GM19035 (cell line): ENCODE results near the gene ATP13A3.
"Not testable (repeated sequence)": the region's sequence is repeated elsewhere in the genome, so short reads cannot be mapped to it uniquely, and the experiment has no call there.

ENCODE experiments used
- ATAC-seq: cut with Tn5 transposase; IDR thresholded peaks from one replicate; pipeline ENCODE4 v1.9.1; 2021; ENCODE audit not compliant: unreplicated experiment

The ATP13A3 gene

DNA sequence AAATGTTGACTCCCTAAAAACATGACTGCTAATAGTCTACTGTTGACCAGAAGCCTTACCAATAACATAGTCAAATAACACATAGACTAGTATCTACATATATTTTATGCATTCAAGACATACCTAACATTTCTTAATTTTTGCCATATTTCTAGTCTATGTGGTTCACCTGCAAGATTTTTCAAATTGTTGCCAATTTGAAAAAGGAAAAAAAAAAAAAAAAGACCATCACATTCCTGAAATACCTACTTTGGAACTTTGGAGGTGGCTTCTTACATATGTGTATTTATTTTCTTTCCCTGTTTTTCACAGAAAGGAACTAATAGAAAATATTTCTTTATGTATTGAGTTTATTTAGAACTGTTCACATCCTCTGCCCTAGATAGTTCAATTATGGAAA lies 13.4 kb upstream of the ATP13A3 start:
- ATAC-seq: no peak

- not testable (repeated sequence) for ATAC-seq
These were observed 12.7 kb upstream of the ATP13A3 start for GRCh38 chr3:194499516-194499915.

DNA sequence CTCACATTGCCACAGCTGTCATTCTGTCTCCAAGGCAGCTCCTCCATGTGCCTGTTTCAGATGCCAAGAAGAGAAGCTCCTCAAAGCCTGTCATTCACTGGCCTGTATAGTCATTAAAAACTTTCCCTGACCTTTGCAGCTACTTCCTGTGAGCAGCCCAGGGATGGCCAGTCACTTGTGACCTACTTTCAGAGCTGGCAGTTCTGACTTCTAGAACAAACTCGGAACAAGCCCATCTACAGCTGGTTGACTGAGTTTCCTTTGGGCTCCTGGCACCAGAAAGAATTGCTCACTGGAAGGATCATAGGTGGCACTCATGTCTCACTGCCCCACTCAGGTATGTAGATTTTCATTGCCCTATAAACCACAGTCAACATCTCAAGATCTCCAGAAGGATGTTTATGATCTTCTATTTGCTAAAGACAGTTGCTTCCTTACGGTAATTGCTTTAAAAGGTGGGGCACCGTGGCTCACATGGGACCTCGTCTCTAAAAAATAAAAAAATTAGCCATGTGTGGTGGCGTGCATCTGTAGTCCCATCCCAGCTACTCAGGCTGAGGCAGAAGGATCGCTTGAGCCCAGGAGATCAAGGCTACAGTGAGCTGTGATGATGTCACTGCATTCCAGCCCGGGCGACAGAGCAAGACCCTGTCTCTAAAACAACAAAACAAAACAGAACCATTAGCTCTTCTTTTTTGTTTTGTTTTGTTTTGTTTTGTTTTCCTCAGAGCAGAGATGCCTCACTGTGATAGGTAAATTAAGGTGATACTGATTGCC lies 11.2 kb upstream of the ATP13A3 start:
- no peak for ATAC-seq

GRCh38 chr3:194496217-194496919 lies 9.6 kb upstream of the ATP13A3 start:
- ATAC-seq: no peak

DNA sequence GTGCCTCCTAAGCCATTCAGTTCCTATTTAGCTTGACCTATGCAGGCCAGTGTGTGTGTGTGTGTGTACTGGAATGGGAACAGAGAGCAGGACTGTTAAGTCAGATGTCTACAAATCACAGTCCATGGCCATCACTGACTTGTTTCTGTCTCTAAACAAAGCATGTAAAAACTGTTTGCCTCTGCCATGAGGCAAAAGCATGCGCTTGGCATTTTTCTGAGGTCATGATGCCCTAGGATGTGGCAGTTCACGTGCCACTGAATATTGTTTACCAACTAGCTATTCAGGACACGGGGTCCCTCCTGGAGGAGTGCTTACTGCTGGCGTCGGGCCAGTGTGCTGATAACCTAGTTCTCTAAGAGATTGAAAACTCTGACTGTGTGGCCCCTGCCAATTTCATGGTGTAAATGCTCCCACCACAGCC lies 8.2 kb upstream of the ATP13A3 start:
- no peak for ATAC-seq

DNA sequence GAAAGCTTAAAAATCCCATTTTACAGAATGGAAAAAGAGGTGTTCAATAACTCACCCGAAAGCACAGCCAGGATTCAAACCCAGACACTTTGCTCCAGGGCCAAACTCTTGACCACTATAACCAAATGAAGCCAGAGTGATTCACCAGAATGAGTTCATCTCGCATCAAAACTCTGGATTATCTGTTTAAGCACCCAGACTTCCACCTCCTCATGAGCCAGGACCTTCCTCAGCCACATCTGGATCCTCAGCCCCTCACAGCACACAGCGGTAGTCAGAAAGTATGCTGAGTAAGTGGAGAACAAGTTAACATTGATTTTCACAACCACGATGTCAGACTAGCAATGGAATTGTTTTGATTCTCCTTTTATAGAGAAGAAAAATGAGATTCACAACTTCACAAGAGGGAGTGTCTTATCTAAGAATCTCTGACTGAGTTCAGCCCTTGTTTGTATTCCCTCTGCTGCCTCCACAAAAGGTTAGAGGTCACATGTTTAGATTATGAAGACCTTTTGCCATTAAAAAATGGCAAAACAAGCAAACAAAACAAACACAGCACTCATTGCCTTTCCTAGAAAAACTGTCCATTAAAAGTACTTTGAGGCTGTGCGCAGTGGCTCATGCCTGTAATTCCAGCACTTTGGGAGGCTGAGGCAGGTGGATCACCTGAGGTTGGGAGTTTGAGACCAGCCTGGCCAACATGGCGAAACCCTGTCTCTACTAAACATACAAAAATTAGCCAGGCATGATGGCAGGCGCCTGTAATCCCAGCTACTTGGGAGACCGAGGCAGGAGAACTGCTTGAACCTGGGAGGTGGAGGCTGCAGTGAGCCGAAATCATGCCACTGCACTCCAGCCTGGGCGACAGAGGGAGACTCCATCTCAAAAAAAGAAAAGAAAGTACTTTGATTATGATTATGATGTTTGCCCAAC lies 7.5 kb upstream of the ATP13A3 start:
- ATAC-seq: not testable (repeated sequence)

- ATAC-seq: no peak
These were observed 5.2 kb upstream of the ATP13A3 start for GRCh38 chr3:194492001-194492400.

DNA sequence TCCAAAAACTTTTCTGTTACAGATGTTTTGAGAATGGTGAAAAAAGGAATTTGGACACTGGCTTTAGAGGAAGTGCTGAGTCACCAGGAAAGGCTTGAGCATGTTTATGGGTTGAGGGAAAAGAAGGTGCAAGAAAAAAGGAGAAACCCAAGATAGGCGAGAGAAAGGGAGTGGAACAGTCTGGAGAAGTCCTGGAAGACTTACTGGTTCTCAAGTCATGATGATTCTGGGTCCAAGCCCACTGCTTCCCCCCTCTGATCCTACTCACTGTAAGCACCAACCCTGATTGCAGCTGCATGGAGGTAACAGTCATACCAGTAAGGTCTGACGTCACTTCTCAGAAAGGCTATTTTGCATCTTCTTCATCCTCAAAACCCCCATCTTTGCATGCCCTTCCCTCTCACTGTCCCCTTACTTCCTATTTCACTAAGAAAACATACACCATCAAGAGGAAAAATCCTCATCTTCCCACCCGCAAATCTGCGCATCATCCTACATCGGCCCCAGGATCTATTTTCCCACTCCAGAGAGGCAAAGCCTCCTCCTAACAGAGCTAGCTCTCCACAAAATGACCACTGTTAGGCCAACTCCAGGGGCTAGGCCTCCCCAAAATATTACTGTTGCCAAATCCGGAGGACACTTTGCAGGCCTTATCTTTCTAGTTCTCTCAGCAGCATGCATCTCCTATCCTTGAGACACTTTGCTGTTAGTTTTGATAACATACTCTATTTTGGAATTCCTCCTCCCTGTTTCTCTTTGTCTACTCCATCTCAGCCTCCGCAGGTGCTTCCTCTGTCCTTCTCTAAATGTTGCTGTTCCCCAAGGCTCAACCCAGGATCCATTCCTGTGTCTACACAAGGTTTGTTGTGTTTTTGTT lies 3.2 kb upstream of the ATP13A3 start:
- ATAC-seq: peak; percentile 41

- ATAC-seq: no peak
These were observed 1.4 kb upstream of the ATP13A3 start for GRCh38 chr3:194488055-194488742.

DNA sequence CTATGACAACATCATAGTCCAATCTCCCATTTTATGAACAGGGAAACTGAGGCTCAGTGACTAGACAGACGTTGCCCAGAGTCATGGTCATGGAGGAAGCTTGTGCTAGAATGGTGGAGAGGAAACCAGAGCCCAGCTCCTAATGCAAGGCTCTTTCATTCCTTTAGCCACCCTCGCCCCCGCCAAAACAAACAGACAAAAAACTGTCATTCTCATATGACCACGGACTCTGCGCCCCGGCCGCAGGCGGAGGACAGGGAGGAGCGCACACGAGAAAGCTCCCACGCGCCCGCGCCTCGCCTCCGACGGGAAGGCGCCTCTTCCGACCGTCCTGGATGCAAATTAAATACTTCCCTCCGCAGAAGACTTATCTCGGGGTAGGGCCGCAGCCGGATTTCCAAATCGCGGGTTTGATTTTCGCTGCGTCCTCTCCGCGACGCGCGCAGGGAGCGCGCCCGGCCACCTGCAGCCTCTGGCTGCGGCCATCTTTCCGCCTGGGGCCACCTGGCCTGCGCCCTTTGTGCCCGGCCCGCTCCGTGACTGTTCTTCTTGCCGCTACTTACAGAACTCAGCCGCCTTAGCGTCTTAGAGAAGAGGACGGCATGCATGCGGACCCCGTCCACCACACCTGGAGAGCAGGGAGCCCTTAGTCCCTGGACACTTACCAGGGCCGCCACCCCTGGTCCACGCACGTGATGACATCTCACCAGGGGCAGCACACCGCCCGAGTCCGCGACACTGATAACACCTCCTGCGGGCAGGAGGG lies 670 bp upstream of the ATP13A3 start:
- ATAC-seq: peak; percentile 30

GRCh38 chr3:194485881-194486539 lies 792 bp downstream of the ATP13A3 start:
- ATAC-seq: peak; percentile 11

GRCh38 chr3:194485468-194485880 lies 1.3 kb downstream of the ATP13A3 start:
- ATAC-seq: no peak

GRCh38 chr3:194484614-194485013 lies 2.2 kb downstream of the ATP13A3 start:
- no peak for ATAC-seq

DNA sequence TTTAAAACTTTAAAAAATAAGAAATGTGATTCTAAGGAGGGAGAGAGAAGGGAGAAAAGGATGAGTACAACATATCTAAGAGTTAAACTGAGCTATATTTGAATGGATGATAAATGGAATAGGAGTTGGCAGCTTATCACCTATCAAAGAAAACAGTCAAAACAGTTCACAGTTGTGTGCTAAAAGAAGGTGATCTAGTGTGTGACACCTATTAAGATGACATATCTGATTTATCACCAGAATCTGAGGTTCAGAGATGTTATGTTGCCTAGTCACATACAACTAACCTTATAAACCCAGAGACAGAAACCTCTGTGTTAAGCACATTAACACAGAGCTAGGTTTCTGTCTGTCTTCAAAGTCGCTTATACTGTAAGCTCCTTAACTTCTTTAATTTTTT lies 3.0 kb downstream of the ATP13A3 start:
- ATAC-seq: no peak

GRCh38 chr3:194482830-194483229 lies 4.0 kb downstream of the ATP13A3 start:
- ATAC-seq: not testable (repeated sequence)

DNA sequence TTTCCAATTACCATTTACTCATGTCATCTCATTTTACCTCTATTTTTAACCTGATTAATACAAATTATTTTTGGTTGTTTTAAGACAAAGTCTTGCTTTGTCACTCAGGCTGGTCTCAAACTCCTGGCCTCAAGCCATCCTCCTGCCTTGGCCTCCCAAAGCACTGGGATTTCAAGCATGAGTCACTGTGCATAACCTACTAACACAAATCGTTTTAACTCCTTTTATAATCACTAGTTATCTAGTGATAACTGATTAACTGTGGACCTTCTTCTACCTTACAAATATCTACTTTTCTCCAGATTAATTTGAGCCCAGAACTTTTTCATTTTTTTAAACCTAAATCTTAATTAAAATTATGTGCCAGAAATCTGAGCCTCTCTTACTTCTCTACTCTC lies 4.6 kb downstream of the ATP13A3 start:
- no peak for ATAC-seq

GRCh38 chr3:194481525-194482195 lies 5.1 kb downstream of the ATP13A3 start:
- ATAC-seq: no peak

GRCh38 chr3:194481103-194481502 lies 5.7 kb downstream of the ATP13A3 start:
- no peak for ATAC-seq
